IMR-90 (cell line): ENCODE measurements around the gene ESPL1. TPM values are rescaled to one million over a fixed set of nuclear protein-coding genes. Genes with fewer than 3 reads are reported as not detected.

ENCODE experiments used
- ATAC-seq: fragments of 200-7000 bp; cut with Tn5 transposase; 2 replicates; pipeline ENCODE4 v1.9.1; 2020; ENCODE audit warnings: low read depth, mild to moderate bottlenecking, moderate library complexity
- BruUV-seq: library from RNA; stranded (reverse); fragments of 400-500 nt; replicated peaks from 2 replicates; lab custom pipeline; 2021; lab: Mats Ljungman, UMichigan
- CTCF ChIA-PET: fragments of 300-600 bp; formaldehyde crosslinking; extraction: SDS; loops from one replicate; lab custom pipeline; 2021; ENCODE audit warnings: antibody characterized with exemption; lab: Yijun Ruan, JAX
- POLR2A ChIA-PET: fragments of 300-600 bp; sonication (Branson Sonifier 250); formaldehyde crosslinking; loops from one replicate; lab custom pipeline; 2022; ENCODE audit warnings: antibody characterized with exemption; ENCODE audit not compliant: unreplicated experiment; lab: Charles Lee
- DNase-seq: peaks from one replicate; pipeline ENCODE4 v3.0.0; 2013
- H2AFZ ChIP-seq: replicated peaks from 2 replicates; pipeline ENCODE3; 2013; ENCODE audit warnings: low read length, mild to moderate bottlenecking; ENCODE audit not compliant: poor library complexity
- H2AK5ac ChIP-seq: 2 replicates; pipeline ENCODE4 v1.6.1; 2013; ENCODE audit warnings: low read depth, low read length, inconsistent platforms
- H2AK9ac ChIP-seq: replicated peaks from 2 replicates; pipeline ENCODE3; 2013; ENCODE audit warnings: mild to moderate bottlenecking, low read depth, low read length, moderate library complexity; ENCODE audit not compliant: poor library complexity
- H2BK120ac ChIP-seq: 2 replicates; pipeline ENCODE4 v1.6.1; 2013; ENCODE audit warnings: low read depth, low read length, inconsistent platforms
- H2BK15ac ChIP-seq: 3 replicates; pipeline ENCODE4 v1.6.1; 2013; ENCODE audit warnings: low read depth, low read length, inconsistent platforms
- H2BK20ac ChIP-seq: 2 replicates; pipeline ENCODE4 v1.6.1; 2013; ENCODE audit warnings: low read depth, mild to moderate bottlenecking, inconsistent platforms, low read length, moderate library complexity
- H2BK5ac ChIP-seq: 2 replicates; pipeline ENCODE4 v1.6.1; 2013; ENCODE audit warnings: mild to moderate bottlenecking, low read depth, low read length, inconsistent platforms; ENCODE audit not compliant: poor library complexity, severe bottlenecking
- H3K14ac ChIP-seq: replicated peaks from 2 replicates; pipeline ENCODE4 v1.6.1; 2013; ENCODE audit warnings: low read depth, low read length, inconsistent platforms
- H3K18ac ChIP-seq: 2 replicates; pipeline ENCODE4 v1.6.1; 2013; ENCODE audit warnings: low read depth, low read length, control low read depth
- H3K23ac ChIP-seq: 2 replicates; pipeline ENCODE4 v1.6.1; 2013; ENCODE audit warnings: low read depth, low read length, inconsistent platforms
- H3K27ac ChIP-seq: 2 replicates; pipeline ENCODE4 v1.5.1; 2013; ENCODE audit warnings: mild to moderate bottlenecking, control low read depth, low read length; ENCODE audit not compliant: insufficient read depth
- H3K27me3 ChIP-seq: 2 replicates; pipeline ENCODE4 v1.6.1; 2013; ENCODE audit warnings: low read length; ENCODE audit not compliant: control insufficient read depth, insufficient read depth
- H3K36me3 ChIP-seq: 2 replicates; pipeline ENCODE4 v1.6.1; 2013; ENCODE audit warnings: low read length, mixed read lengths; ENCODE audit not compliant: control insufficient read depth, insufficient read depth
- H3K4ac ChIP-seq: 2 replicates; pipeline ENCODE4 v1.6.1; 2013; ENCODE audit warnings: low read depth, low read length, inconsistent platforms
- H3K4me1 ChIP-seq: 2 replicates; pipeline ENCODE4 v1.6.1; 2013; ENCODE audit warnings: low read length, mixed read lengths; ENCODE audit not compliant: control insufficient read depth, insufficient read depth
- H3K4me2 ChIP-seq: 2 replicates; pipeline ENCODE4 v1.6.1; 2013; ENCODE audit warnings: low read depth, mild to moderate bottlenecking, control low read depth, low read length, moderate library complexity
- H3K4me3 ChIP-seq: 2 replicates; pipeline ENCODE4 v1.5.1; 2013; ENCODE audit warnings: low read depth, mild to moderate bottlenecking, control low read depth, low read length, moderate library complexity; ENCODE audit not compliant: insufficient read depth
- H3K56ac ChIP-seq: 2 replicates; pipeline ENCODE4 v1.6.1; 2013; ENCODE audit warnings: low read length, inconsistent platforms; ENCODE audit not compliant: insufficient read depth; ENCODE audit errors: extremely low read depth
- H3K79me1 ChIP-seq, 2 experiments: 2 replicates each; pipeline ENCODE4 v1.6.1; 2013; ENCODE audit warnings: low read length in 2 of 2, inconsistent platforms in 1 of 2, low read depth in 1 of 2
- H3K9ac ChIP-seq: 2 replicates; pipeline ENCODE4 v1.6.1; 2013; ENCODE audit warnings: low read depth, low read length, control low read depth
- H3K9me1 ChIP-seq: 2 replicates; pipeline ENCODE4 v1.6.1; 2013; ENCODE audit warnings: low read length, inconsistent platforms; ENCODE audit not compliant: insufficient read depth
- H3K9me3 ChIP-seq: 2 replicates; pipeline ENCODE4 v1.6.1; 2013; ENCODE audit warnings: low read length; ENCODE audit not compliant: control insufficient read depth, insufficient read depth
- H4K20me1 ChIP-seq: 2 replicates; pipeline ENCODE4 v1.6.1; 2013; ENCODE audit warnings: low read length, inconsistent platforms; ENCODE audit not compliant: insufficient read depth
- H4K5ac ChIP-seq: 2 replicates; pipeline ENCODE4 v1.6.1; 2013; ENCODE audit warnings: mild to moderate bottlenecking, low read depth, low read length, control low read depth
- H4K8ac ChIP-seq, 2 experiments: 2 replicates each; pipeline ENCODE4 v1.6.1; 2013; ENCODE audit warnings: low read depth in 2 of 2, low read length in 2 of 2, control low read depth in 1 of 2, inconsistent platforms in 1 of 2
- H4K91ac ChIP-seq: 2 replicates; pipeline ENCODE4 v1.6.1; 2013; ENCODE audit warnings: low read depth, low read length, inconsistent platforms; ENCODE audit not compliant: insufficient read depth
- BHLHE40 ChIP-seq: fragments of 150-350 bp; IDR thresholded peaks from 2 replicates; pipeline ENCODE4 v1.6.1; 2016; ENCODE audit warnings: mild to moderate bottlenecking, low read depth, low read length
- CEBPB ChIP-seq: IDR thresholded peaks from 2 replicates; pipeline ENCODE4 v1.6.1; 2012; ENCODE audit warnings: low read depth, low read length, improper control_type of control experiment
- MXI1 ChIP-seq: IDR thresholded peaks from 2 replicates; pipeline ENCODE4 v1.6.1; 2012; ENCODE audit warnings: low read depth, mild to moderate bottlenecking, low read length, moderate library complexity, borderline replicate concordance
- RAD21 ChIP-seq: IDR thresholded peaks from 2 replicates; pipeline ENCODE4 v1.6.1; 2012; ENCODE audit warnings: low read length, improper control_type of control experiment
- SMC3 ChIP-seq: fragments of 150-350 bp; IDR thresholded peaks from 2 replicates; pipeline ENCODE4 v1.6.1; 2016; ENCODE audit warnings: low read depth, mild to moderate bottlenecking, antibody characterized with exemption, low read length, moderate library complexity
- WGBS, 2 experiments: methylation state at CpG; one replicate each; pipeline versions ENCODE4 v1.1.5 to v1.1.7; 2013; ENCODE audit warnings: missing lambda C conversion rate in 2 of 2; ENCODE audit not compliant: insufficient read length in 1 of 2; ENCODE audit errors: extremely low coverage in 2 of 2; 5-methylcytosine and 5-hydroxymethylcytosine counted together
- dilution Hi-C: fragments of 300-500 bp; cut with HindIII; formaldehyde crosslinking; loops from one replicate; pipeline ENCODE4 v1.14.3; 2018; ENCODE audit warnings: low sequenced_read_pairs; ENCODE audit not compliant: unreplicated experiment
- in situ Hi-C: fragments of 300-500 bp; cut with MboI; formaldehyde crosslinking; loops from 3 replicates; pipeline ENCODE4 v1.14.3; 2019; ENCODE audit warnings: low sequenced_read_pairs, inconsistent platforms, mixed read lengths
- intact Hi-C: fragments of 100-400 bp; cut with micrococcal nuclease; formaldehyde crosslinking; loops from 2 replicates; pipeline ENCODE4 v1.10.0; 2022
- polyA plus RNA-seq, 3 experiments: library from polyadenylated mRNA; depleted of rRNA; stranded (reverse); fragments of >200 nt; gene quantifications; 2 replicates each; pipeline ENCODE4 v1.2.3, GENCODE V29; 2012; ENCODE audit warnings: low replicate concordance in 1 of 3
- total RNA-seq: library from RNA; depleted of rRNA; stranded (reverse); fragments of >200 nt; gene quantifications from 2 replicates; pipeline ENCODE4 v1.2.3, GENCODE V29; 2012
- TF ChIP-seq, protein P1 (sequence below): conservative IDR thresholded peaks from 2 replicates; pipeline ENCODE4 v1.5.1; 2012; ENCODE audit warnings: mild to moderate bottlenecking, low read depth, low read length, improper control_type of control experiment

The ESPL1 gene
- total and polyA plus RNA-seq, 2 of the 4 experiments (the other 2 are of a cell fraction) = 6.5 to 9.2 TPM

DNA sequence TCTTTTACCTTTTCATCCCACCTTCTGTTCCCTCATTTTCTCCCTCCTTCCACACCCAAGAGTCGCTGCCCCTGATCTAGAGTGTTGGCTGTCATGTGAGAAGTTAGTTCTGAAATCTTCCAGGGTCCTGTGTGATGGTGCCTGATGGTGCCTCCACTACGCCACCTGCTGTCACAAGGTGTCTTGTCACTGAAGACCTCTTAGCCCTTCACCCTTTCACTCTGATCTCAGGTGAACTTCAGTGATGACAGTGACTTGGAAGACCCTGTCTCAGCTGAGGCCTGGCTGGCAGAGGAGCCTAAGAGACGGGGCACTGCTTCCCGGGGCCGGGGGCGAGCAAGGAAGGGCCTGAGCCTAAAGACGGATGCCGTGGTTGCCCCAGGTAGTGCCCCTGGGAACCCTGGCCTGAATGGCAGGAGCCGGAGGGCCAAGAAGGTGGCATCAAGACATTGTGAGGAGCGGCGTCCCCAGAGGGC, 19.7 kb downstream of the ESPL1 start:
- Histone ChIP-seq H4K20me1 (no peaks in the 10 kb centered on the region), H3K23ac (no peak overlapping the region), H3K9me1 (peaks cover 10% of the 10 kb centered on the region; the same call in 1 of the 2 replicates), H2BK15ac (no peak overlapping the region), H3K79me1 (peaks cover 0 to 28% of the 10 kb centered on the region in 2 experiments; a peak in 2 of 4 replicates), H2AK9ac (peak overlapping the region; percentile 81), H4K91ac (no peak overlapping the region), H3K4ac (no peak overlapping the region), H3K36me3 (peaks cover 2% of the 10 kb centered on the region), H3K27ac (no peak overlapping the region), H3K4me3 (no peak overlapping the region), H2BK5ac (peak overlapping the region; percentile 2), H2AFZ (peak overlapping the region; percentile 53), H3K27me3 (no peaks in the 10 kb centered on the region), H3K9me3 (no peaks in the 10 kb centered on the region), H3K56ac (no peak overlapping the region), H2BK20ac (no peak overlapping the region), H3K4me2 (no peak overlapping the region), H4K5ac (no peak overlapping the region), H4K8ac (no peak overlapping the region), H3K18ac (no peak overlapping the region), H2AK5ac (peak overlapping the region; percentile 36; the same call in 1 of the 2 replicates), H2BK120ac (no peak overlapping the region), H3K9ac (no peak overlapping the region), H3K14ac (no peak overlapping the region), H3K4me1 (peaks cover 22% of the 10 kb centered on the region)
- intact Hi-C loops (loop anchor here (1.0 kb wide), 2 partner anchors 69 to 74 kb away; no protein-coding TSS in a partner anchor), in situ Hi-C loops (loop anchor here (5.0 kb wide), 1 partner anchor 75 kb away; no protein-coding TSS in a partner anchor), dilution Hi-C loops (no loop called here)
- DNase-seq (peak; percentile 61), ATAC-seq (peak; percentile 84)
- no peak for TF ChIP-seq MXI1
- TF ChIP-seq RAD21 = peak; percentile 75
- TF ChIP-seq BHLHE40 = no peak
- no peak for TF ChIP-seq CEBPB
- peak; percentile 85 for TF ChIP-seq SMC3
- TF ChIP-seq, protein P1, sequence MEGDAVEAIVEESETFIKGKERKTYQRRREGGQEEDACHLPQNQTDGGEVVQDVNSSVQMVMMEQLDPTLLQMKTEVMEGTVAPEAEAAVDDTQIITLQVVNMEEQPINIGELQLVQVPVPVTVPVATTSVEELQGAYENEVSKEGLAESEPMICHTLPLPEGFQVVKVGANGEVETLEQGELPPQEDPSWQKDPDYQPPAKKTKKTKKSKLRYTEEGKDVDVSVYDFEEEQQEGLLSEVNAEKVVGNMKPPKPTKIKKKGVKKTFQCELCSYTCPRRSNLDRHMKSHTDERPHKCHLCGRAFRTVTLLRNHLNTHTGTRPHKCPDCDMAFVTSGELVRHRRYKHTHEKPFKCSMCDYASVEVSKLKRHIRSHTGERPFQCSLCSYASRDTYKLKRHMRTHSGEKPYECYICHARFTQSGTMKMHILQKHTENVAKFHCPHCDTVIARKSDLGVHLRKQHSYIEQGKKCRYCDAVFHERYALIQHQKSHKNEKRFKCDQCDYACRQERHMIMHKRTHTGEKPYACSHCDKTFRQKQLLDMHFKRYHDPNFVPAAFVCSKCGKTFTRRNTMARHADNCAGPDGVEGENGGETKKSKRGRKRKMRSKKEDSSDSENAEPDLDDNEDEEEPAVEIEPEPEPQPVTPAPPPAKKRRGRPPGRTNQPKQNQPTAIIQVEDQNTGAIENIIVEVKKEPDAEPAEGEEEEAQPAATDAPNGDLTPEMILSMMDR = peak; percentile 71
- ChIA-PET POLR2A (no interaction called here), CTCF (interaction anchor here (1.0 to 1.6 kb wide), 5 partner anchors 19 to 222 kb away, joined by 3 to 5 read pairs (median 3); no protein-coding TSS in a partner anchor)
- WGBS, 2 experiments = 91% methylated on average over 9 of the region's 11 CpGs; no CpG with 5 or more reads in 1 of the 2 experiments
- no TSS peak for BruUV-seq
